ENCODE data around the gene PYDC1. TPM values are rescaled to one million over a fixed set of nuclear protein-coding genes. Genes with fewer than 3 reads are reported as not detected.

The PYDC1 gene
- total RNA-seq, 3 donors from 2014 or later = not detected

DNA sequence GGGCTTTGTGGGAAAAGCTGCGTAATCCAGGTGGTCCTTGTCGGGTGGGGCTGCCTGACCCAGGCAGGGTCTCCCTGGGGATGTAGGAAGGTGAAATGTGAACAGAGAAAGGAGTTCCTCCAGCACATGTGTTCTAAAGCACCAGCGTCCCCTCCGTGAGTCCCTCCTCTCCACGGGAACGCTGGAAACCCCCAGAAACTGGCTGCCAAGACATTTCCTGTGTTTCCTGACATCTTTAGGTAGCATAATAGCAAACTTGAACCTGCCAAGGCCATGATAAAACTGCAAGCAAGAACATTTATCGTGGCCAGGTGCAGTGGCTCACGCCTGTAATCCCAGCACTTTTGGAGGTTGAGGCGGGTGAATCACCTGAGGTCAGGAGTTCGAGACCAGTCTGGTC lies 12.6 kb upstream of the PYDC1 start:
- Histone ChIP-seq H3K36me3 (no peaks in the 10 kb centered on the region), H3K27ac (no peak overlapping the region), H3K4me3 (no peak overlapping the region), H3K27me3 (no peaks in the 10 kb centered on the region), H3K9me3 (no peaks in the 10 kb centered on the region), H3K4me1 (no peaks in the 10 kb centered on the region)
- intact Hi-C loops (cut with DNase I; ENCODE audit: low total_unique reads) = no loop called here
- DNase-seq (ENCODE audit: low spot score in 2 of 2) = no peak
- TF ChIP-seq POLR2A (IDR thresholded peaks at IDR 0.05) = no peak
- no peak for TF ChIP-seq POLR2AphosphoS5 (IDR thresholded peaks at IDR 0.05)
- no peak for TF ChIP-seq CTCF (IDR thresholded peaks at IDR 0.05)

DNA sequence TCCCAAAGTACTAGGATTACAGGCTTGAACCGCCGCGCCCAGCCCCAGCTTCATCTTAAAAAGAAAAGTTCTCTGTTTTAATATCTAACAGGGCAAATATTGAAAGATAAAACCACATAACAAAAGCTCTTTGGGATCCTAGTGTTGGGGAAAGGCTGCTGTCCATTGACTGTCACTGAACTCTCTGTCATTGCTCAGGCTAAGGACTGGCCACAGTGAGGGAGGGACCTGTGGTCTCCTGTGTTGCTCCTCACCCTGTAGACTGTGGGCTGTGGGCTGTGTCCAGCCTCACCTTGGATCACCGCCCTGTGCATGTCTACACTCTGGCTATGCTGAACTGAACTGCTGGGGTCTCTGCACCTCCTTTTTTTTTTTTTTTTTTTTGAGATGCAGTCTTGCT lies 11.3 kb upstream of the PYDC1 start:
- DNase-seq (ENCODE audit: low spot score in 2 of 2) = no peak
- no peaks in the 10 kb centered on the region for H3K4me1 ChIP-seq

DNA sequence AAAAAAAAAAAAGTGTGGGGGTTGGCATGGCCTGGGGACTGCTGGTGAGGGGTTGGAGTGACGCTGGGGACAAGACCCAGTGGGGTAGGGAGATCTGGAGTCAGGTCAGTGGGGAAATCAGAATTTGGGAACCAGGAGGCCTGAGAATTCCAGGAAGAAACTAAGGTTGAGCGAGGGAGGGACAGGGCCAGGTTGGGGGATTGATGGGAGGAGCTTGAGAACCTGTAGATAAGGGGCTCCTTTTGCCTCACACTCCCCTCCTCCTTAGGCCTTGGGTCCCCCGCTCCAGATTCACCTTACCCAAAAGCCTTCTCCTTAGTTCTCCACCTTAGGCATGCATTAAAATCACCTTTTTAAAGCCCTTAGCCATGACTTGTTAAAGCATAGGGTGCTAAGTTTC lies 8.3 kb upstream of the PYDC1 start:
- Histone ChIP-seq H3K27ac (no peak overlapping the region), H3K36me3 (no peaks in the 10 kb centered on the region), H3K4me3 (no peak overlapping the region), H3K9me3 (no peaks in the 10 kb centered on the region), H3K4me1 (no peaks in the 10 kb centered on the region), H3K27me3 (no peaks in the 10 kb centered on the region)
- no peak for DNase-seq (ENCODE audit: low spot score in 2 of 2)
- no peak for TF ChIP-seq CTCF (IDR thresholded peaks at IDR 0.05)
- no peak for TF ChIP-seq POLR2A (IDR thresholded peaks at IDR 0.05)
- no peak for TF ChIP-seq POLR2AphosphoS5 (IDR thresholded peaks at IDR 0.05)
- intact Hi-C loops (cut with DNase I; ENCODE audit: low total_unique reads) = no loop called here

More for the DNA sequence above, 11.3 kb upstream of the PYDC1 start:
- no peak for TF ChIP-seq POLR2A (IDR thresholded peaks at IDR 0.05)
- TF ChIP-seq CTCF (IDR thresholded peaks at IDR 0.05) = no peak
- TF ChIP-seq POLR2AphosphoS5 (IDR thresholded peaks at IDR 0.05) = no peak
- Histone ChIP-seq H3K36me3 (no peaks in the 10 kb centered on the region), H3K27me3 (no peaks in the 10 kb centered on the region), H3K4me3 (no peak overlapping the region), H3K9me3 (no peaks in the 10 kb centered on the region), H3K27ac (no peak overlapping the region)
- intact Hi-C loops (cut with DNase I; ENCODE audit: low total_unique reads) = no loop called here

DNA sequence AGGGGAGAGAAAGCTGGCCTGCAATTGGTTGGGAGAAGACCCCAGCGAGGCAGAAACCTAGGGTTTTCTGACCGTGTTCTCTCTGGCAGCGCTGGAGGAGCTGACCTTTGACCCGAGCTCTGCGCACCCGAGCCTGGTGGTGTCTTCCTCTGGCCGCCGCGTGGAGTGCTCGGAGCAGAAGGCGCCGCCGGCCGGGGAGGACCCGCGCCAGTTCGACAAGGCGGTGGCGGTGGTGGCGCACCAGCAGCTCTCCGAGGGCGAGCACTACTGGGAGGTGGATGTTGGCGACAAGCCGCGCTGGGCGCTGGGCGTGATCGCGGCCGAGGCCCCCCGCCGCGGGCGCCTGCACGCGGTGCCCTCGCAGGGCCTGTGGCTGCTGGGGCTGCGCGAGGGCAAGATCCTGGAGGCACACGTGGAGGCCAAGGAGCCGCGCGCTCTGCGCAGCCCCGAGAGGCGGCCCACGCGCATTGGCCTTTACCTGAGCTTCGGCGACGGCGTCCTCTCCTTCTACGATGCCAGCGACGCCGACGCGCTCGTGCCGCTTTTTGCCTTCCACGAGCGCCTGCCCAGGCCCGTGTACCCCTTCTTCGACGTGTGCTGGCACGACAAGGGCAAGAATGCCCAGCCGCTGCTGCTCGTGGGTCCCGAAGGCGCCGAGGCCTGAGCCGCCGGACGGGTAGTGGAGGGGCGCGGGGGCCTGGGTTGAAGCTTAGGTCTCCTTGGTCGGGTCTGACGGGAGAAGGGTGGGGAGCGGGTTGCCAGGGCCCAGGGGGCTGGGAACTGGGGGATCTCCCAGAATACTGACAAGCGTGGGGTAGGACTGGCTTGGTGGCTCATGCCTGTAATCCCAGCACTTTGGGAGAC lies 7.4 kb upstream of the PYDC1 start:
- DNase-seq (ENCODE audit: low spot score in 2 of 2) = no peak
- TF ChIP-seq POLR2AphosphoS5 (IDR thresholded peaks at IDR 0.05) (no peak), POLR2A (IDR thresholded peaks at IDR 0.05) (no peak), CTCF (IDR thresholded peaks at IDR 0.05) (no peak)
- intact Hi-C loops (cut with DNase I; ENCODE audit: low total_unique reads) = no loop called here
- no peaks in the 10 kb centered on the region for H3K27me3 ChIP-seq
- no peak overlapping the region for H3K27ac ChIP-seq
- no peaks in the 10 kb centered on the region for H3K36me3 ChIP-seq
- H3K9me3 ChIP-seq = no peaks in the 10 kb centered on the region
- H3K4me3 ChIP-seq = no peak overlapping the region
- H3K4me1 ChIP-seq = no peaks in the 10 kb centered on the region

DNA sequence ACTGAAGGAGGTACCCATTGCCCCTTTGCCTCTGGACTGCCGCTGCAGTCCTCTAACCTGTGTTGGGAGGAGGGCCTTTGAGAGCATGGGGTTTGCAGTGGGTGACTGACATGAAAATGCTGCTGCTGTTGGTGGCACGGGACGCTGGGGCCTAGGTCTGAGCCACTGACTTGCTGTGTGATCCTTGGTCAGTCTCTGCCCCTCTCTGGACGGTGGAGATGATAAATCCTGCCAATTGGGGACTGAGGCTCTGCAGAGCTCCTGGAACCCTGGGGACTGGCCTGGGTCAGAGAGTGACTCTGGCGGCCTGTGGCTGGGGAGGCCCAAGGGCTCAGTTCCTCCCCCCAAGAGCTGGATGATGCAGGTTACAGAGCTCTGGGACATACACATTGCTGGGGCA lies 6.1 kb upstream of the PYDC1 start:
- Histone ChIP-seq H3K4me3 (no peak overlapping the region), H3K27me3 (peaks cover under 1 to 10% of the 10 kb centered on the region in 2 donors), H3K36me3 (no peaks in the 10 kb centered on the region), H3K4me1 (no peaks in the 10 kb centered on the region), H3K27ac (no peak overlapping the region), H3K9me3 (no peaks in the 10 kb centered on the region)
- TF ChIP-seq POLR2AphosphoS5 (IDR thresholded peaks at IDR 0.05) (no peak), CTCF (IDR thresholded peaks at IDR 0.05) (no peak), POLR2A (IDR thresholded peaks at IDR 0.05) (no peak)
- DNase-seq (ENCODE audit: low spot score in 2 of 2) = no peak
- intact Hi-C loops (cut with DNase I; ENCODE audit: low total_unique reads) = no loop called here

Data from breast epithelium (tissue), 4 donors.